ENCODE measurements around the gene CLNK. TPM values are rescaled to one million over a fixed set of nuclear protein-coding genes. Genes with fewer than 3 reads are reported as not detected.

Gene CLNK
- total RNA-seq, 5 donors from 2014 or later (not counting 1 experiment from before 2014, with no cell fraction given): 0.07 to 0.39 (median 0.20) TPM

DNA sequence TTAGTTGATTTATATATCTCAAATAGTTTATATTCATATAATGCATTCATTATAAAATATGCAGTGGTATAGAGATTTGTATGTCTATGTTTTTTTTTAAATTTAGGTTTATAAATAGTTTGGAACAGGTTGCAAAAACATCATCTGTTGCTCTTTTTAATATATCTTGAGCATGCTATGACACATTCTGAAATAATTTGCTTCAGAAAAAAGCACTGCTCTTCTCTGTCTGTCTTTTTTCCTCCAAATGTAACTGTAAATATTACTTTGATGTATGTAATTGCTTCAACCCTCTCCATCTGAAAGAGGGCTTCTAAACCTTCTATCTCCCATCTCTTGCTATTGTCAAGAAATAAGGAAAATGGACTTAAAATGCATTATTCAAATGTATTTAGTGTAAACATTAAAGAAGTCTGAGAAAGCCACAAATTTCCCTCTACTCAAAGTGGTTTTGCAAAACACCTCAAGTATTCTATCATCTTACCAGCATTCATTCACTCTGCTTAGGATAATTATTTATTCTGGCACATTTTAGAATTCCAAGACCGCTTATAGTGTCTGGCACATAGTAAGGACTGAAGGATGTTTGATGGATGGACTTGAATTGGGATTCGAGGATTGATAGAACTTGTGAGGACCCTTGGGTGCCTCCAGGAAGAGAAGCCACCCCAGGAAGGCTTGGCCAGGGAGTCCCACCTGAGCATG lies 87.8 kb downstream of the CLNK start:
- no peaks in the 10 kb centered on the region for H3K36me3 Mint-ChIP-seq
- POLR2A ChIA-PET: no interaction called here
- H3K9me3 Mint-ChIP-seq: no peaks in the 10 kb centered on the region
- H3K4me3 Mint-ChIP-seq: no peak overlapping the region
- Histone ChIP-seq H3K4me3 (ENCODE audit: control insufficient read depth in 1 of 2, extremely low read depth in 1 of 2, low read length in 1 of 2) (no peak overlapping the region), H3K27ac (ENCODE audit: low read length) (no peak overlapping the region), H3K36me3 (ENCODE audit: control insufficient read depth in 2 of 2, extremely low read depth in 1 of 2, insufficient read depth in 1 of 2, low read length in 1 of 2) (no peaks in the 10 kb centered on the region), H3K4me1 (ENCODE audit: control insufficient read depth in 1 of 2, extremely low read depth in 1 of 2, insufficient read depth in 2 of 2, low read length in 2 of 2) (no peaks in the 10 kb centered on the region), H3K9me3 (no peaks in the 10 kb centered on the region), H3K27me3 (replicated peaks in 1 of 2; ENCODE audit: control insufficient read depth in 2 of 2, extremely low read depth in 1 of 2, insufficient read depth in 2 of 2, low read length in 1 of 2) (no peaks in the 10 kb centered on the region)
- 74% methylated on average over 2 of the region's 2 CpGs for WGBS (ENCODE audit: insufficient coverage)
- H3K4me1 Mint-ChIP-seq: no peaks in the 10 kb centered on the region
- DNase-seq (no peak), ATAC-seq (replicated peaks in 1 of 4) (no peak)
- H3K27ac Mint-ChIP-seq: no peak overlapping the region
- no peaks in the 10 kb centered on the region for H3K27me3 Mint-ChIP-seq
- CTCF ChIA-PET: no interaction called here

DNA sequence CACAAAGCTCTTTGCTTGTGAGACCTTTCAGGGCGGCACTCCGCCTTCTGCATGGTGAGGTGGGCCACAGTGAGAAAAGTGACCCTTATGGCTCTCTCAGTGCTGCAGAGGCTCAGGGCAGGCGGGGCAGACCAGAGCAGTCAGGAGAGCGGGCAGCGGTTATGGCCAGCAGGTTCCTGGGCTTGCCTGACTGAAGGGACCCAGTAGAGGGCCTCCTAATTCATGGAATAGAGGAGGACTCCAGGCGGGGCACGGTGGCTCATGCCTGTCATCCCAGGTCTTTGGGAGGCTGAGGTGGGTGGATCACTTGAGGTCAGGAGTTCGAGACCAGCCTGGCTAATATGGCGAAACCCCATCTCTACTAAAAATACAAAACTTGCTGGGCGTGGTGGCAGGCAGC lies 91.4 kb downstream of the CLNK start:
- no peaks in the 10 kb centered on the region for H3K36me3 ChIP-seq (ENCODE audit: control insufficient read depth in 2 of 2, extremely low read depth in 1 of 2, insufficient read depth in 1 of 2, low read length in 1 of 2)
- Mint-ChIP-seq H3K9me3 (no peaks in the 10 kb centered on the region), H3K27ac (no peak overlapping the region), H3K4me1 (peaks cover 23 to 26% (median 25%) of the 10 kb centered on the region in 3 donors), H3K4me3 (no peak overlapping the region), H3K27me3 (peaks cover 0 to 2% of the 10 kb centered on the region in 2 donors), H3K36me3 (no peaks in the 10 kb centered on the region)
- CTCF ChIA-PET: no interaction called here
- ATAC-seq (replicated peaks in 1 of 4) (no peak), DNase-seq (no peak)
- H3K27me3 ChIP-seq (replicated peaks in 1 of 2; ENCODE audit: control insufficient read depth in 2 of 2, extremely low read depth in 1 of 2, insufficient read depth in 2 of 2, low read length in 1 of 2): no peaks in the 10 kb centered on the region
- peaks cover 14 to 18% of the 10 kb centered on the region in 2 experiments for H3K4me1 ChIP-seq (ENCODE audit: control insufficient read depth in 1 of 2, extremely low read depth in 1 of 2, insufficient read depth in 2 of 2, low read length in 2 of 2)
- H3K9me3 ChIP-seq: no peaks in the 10 kb centered on the region
- no peak overlapping the region for H3K4me3 ChIP-seq (ENCODE audit: control insufficient read depth in 1 of 2, extremely low read depth in 1 of 2, low read length in 1 of 2)
- POLR2A ChIA-PET: no interaction called here
- no peak overlapping the region for H3K27ac ChIP-seq (ENCODE audit: low read length)
- WGBS (ENCODE audit: insufficient coverage): 92% methylated on average over 4 of the region's 10 CpGs

DNA sequence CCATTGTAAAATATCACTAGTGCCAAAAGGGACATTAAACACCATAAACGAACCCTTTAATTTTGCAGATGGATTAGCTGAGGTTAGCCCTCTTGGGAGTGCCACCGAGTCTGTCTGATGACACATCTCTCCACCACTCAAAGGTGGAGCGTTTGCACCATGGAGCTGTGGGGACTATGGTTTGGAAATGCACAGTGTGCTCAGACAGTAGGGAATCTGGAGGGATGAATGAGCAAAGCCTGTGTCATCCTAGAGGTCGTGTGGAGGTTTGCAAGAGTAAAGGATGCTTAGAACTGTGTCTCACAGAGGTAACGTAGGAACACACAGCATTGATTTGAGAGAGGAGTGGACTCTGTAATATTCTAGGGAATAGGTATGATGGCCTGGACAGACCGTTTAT lies 93.7 kb downstream of the CLNK start:
- H3K27me3 ChIP-seq (replicated peaks in 1 of 2; ENCODE audit: control insufficient read depth in 2 of 2, extremely low read depth in 1 of 2, insufficient read depth in 2 of 2, low read length in 1 of 2): no peaks in the 10 kb centered on the region
- H3K4me1 ChIP-seq (ENCODE audit: control insufficient read depth in 1 of 2, extremely low read depth in 1 of 2, insufficient read depth in 2 of 2, low read length in 2 of 2): peaks cover 19 to 30% of the 10 kb centered on the region in 2 experiments
- no peak overlapping the region for H3K27ac ChIP-seq (ENCODE audit: low read length)
- no peaks in the 10 kb centered on the region for H3K36me3 ChIP-seq (ENCODE audit: control insufficient read depth in 2 of 2, extremely low read depth in 1 of 2, insufficient read depth in 1 of 2, low read length in 1 of 2)
- no peaks in the 10 kb centered on the region for H3K9me3 Mint-ChIP-seq
- no peaks in the 10 kb centered on the region for H3K36me3 Mint-ChIP-seq
- H3K27me3 Mint-ChIP-seq: peaks cover 0 to 2% of the 10 kb centered on the region in 2 donors
- ATAC-seq (replicated peaks in 1 of 4): no peak
- H3K9me3 ChIP-seq: no peaks in the 10 kb centered on the region
- 80% methylated on average over 1 of the region's 6 CpGs for WGBS (ENCODE audit: insufficient coverage)
- no peak overlapping the region for H3K4me3 ChIP-seq (ENCODE audit: control insufficient read depth in 1 of 2, extremely low read depth in 1 of 2, low read length in 1 of 2)
- ChIA-PET POLR2A (no interaction called here), CTCF (no interaction called here)
- H3K4me3 Mint-ChIP-seq: peak overlapping the region in 1 of 3 donors; percentile 38
- no peak overlapping the region for H3K27ac Mint-ChIP-seq
- H3K4me1 Mint-ChIP-seq: peaks cover 30 to 35% (median 33%) of the 10 kb centered on the region in 3 donors
- no peak for DNase-seq

DNA sequence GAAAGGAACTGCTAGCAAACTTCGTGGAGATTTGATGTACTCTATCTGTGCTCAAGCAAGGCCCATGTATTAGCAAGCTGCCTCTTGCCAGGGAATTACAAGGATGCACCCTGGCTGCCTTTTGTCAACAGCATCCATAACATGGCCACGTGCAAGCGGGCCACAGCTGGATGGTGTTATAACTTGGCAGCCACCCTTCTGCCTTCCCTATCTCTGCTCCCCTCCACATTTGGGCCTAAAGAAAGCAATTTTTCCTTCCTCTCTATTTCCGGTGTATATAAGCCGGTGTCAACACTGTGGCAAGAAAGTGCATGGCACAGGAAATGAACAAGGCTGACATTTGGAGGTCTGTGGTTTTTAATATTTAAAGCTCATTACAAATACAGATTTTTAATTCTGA lies 94.8 kb downstream of the CLNK start:
- ChIA-PET POLR2A (no interaction called here), CTCF (interaction anchor here in 1 of 2 donors (0.6 kb wide), 1 partner anchor 74 kb away, joined by 5 read pairs; no protein-coding TSS in a partner anchor)
- Mint-ChIP-seq H3K27me3 (peaks cover 0 to 2% of the 10 kb centered on the region in 2 donors), H3K4me3 (peak overlapping the region in 1 of 3 donors; percentile 38), H3K36me3 (no peaks in the 10 kb centered on the region), H3K4me1 (peaks cover 30 to 36% (median 33%) of the 10 kb centered on the region in 3 donors), H3K9me3 (no peaks in the 10 kb centered on the region), H3K27ac (peak overlapping the region in 1 of 2 donors; percentile 24)
- no peaks in the 10 kb centered on the region for H3K36me3 ChIP-seq (ENCODE audit: control insufficient read depth in 2 of 2, extremely low read depth in 1 of 2, insufficient read depth in 1 of 2, low read length in 1 of 2)
- no peak overlapping the region for H3K4me3 ChIP-seq (ENCODE audit: control insufficient read depth in 1 of 2, extremely low read depth in 1 of 2, low read length in 1 of 2)
- no peaks in the 10 kb centered on the region for H3K9me3 ChIP-seq
- 14% methylated on average over 1 of the region's 5 CpGs for WGBS (ENCODE audit: insufficient coverage)
- no peak overlapping the region for H3K27ac ChIP-seq (ENCODE audit: low read length)
- H3K4me1 ChIP-seq (ENCODE audit: control insufficient read depth in 1 of 2, extremely low read depth in 1 of 2, insufficient read depth in 2 of 2, low read length in 2 of 2): peaks cover 19 to 30% of the 10 kb centered on the region in 2 experiments
- DNase-seq (peak in 2 of 35 experiments; percentile 4 to 13), ATAC-seq (replicated peaks in 1 of 4) (peak in 3 of 4 experiments; percentile 30 to 63 (median 37))
- no peaks in the 10 kb centered on the region for H3K27me3 ChIP-seq (replicated peaks in 1 of 2; ENCODE audit: control insufficient read depth in 2 of 2, extremely low read depth in 1 of 2, insufficient read depth in 2 of 2, low read length in 1 of 2)

DNA sequence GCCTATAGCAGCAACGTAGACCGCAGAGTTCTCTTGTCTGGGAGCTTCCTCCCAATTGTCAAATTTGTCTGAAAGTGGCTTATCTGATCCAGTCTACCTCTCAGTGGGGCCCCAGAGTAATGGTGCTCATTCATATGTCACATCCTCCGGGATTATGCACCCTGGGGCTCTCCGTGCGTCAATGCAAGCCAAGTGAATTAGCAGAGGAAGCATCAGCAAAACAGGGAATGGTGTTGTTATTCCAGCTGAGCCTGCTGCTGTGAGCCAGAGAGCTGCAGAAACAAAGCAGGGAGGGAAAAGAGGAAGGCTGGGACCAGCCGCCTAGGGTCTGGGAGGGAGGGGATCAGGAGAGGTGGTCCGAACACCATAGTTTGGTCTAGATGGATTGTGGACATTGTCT lies 95.2 kb downstream of the CLNK start:
- peaks cover 34 to 41% (median 34%) of the 10 kb centered on the region in 3 donors for H3K4me1 Mint-ChIP-seq
- POLR2A ChIA-PET: interaction anchor here in 1 of 2 donors (0.6 kb wide), 1 partner anchor 889 kb away, joined by 4 read pairs; no protein-coding TSS in a partner anchor

DNA sequence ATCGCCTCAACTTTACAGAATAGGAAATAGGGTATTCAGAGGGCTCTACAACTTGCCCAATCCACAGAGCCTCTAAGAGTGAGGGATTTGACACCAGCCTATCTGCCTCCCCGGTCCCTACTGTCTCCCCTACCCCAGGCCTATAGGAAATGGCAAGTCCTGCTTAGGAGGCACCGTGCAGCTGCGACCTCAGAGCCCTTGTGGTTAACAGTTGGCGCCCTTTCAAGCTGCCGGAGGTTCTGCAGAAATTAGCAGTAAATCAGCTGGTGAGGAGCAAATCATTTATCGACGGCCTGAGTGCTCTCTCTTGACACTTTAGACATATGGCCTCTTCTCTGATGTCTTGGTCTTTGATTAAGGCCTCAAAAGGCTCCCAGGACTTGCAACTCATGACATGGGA lies 96.9 kb downstream of the CLNK start:
- Histone ChIP-seq H3K27me3 (replicated peaks in 1 of 2; ENCODE audit: control insufficient read depth in 2 of 2, extremely low read depth in 1 of 2, insufficient read depth in 2 of 2, low read length in 1 of 2) (no peaks in the 10 kb centered on the region), H3K9me3 (no peaks in the 10 kb centered on the region), H3K4me3 (ENCODE audit: control insufficient read depth in 1 of 2, extremely low read depth in 1 of 2, low read length in 1 of 2) (no peak overlapping the region), H3K4me1 (ENCODE audit: control insufficient read depth in 1 of 2, extremely low read depth in 1 of 2, insufficient read depth in 2 of 2, low read length in 2 of 2) (peaks cover 19 to 30% of the 10 kb centered on the region in 2 experiments), H3K27ac (ENCODE audit: low read length) (no peak overlapping the region), H3K36me3 (ENCODE audit: control insufficient read depth in 2 of 2, extremely low read depth in 1 of 2, insufficient read depth in 1 of 2, low read length in 1 of 2) (no peaks in the 10 kb centered on the region)
- Mint-ChIP-seq H3K27me3 (peaks cover 0 to 3% of the 10 kb centered on the region in 2 donors), H3K36me3 (no peaks in the 10 kb centered on the region), H3K27ac (peak overlapping the region in 1 of 2 donors; percentile 34), H3K4me1 (peaks cover 41 to 45% (median 44%) of the 10 kb centered on the region in 3 donors), H3K4me3 (peak overlapping the region in 1 of 3 donors; percentile 64), H3K9me3 (no peaks in the 10 kb centered on the region)
- WGBS (ENCODE audit: insufficient coverage): 13% methylated on average over 3 of the region's 8 CpGs
- ChIA-PET CTCF (no interaction called here), POLR2A (no interaction called here)
- peak in 3 of 4 experiments; percentile 58 to 84 (median 60) for ATAC-seq (replicated peaks in 1 of 4)
- peak in 31 of 35 experiments; percentile 2 to 52 (median 22) for DNase-seq

More for the DNA sequence above, 95.2 kb downstream of the CLNK start:
- H3K27ac Mint-ChIP-seq: no peak overlapping the region
- Histone ChIP-seq H3K27ac (ENCODE audit: low read length) (no peak overlapping the region), H3K4me1 (ENCODE audit: control insufficient read depth in 1 of 2, extremely low read depth in 1 of 2, insufficient read depth in 2 of 2, low read length in 2 of 2) (peaks cover 19 to 30% of the 10 kb centered on the region in 2 experiments), H3K36me3 (ENCODE audit: control insufficient read depth in 2 of 2, extremely low read depth in 1 of 2, insufficient read depth in 1 of 2, low read length in 1 of 2) (no peaks in the 10 kb centered on the region), H3K4me3 (ENCODE audit: control insufficient read depth in 1 of 2, extremely low read depth in 1 of 2, low read length in 1 of 2) (no peak overlapping the region), H3K9me3 (no peaks in the 10 kb centered on the region), H3K27me3 (replicated peaks in 1 of 2; ENCODE audit: control insufficient read depth in 2 of 2, extremely low read depth in 1 of 2, insufficient read depth in 2 of 2, low read length in 1 of 2) (no peaks in the 10 kb centered on the region)
- 95% methylated on average over 7 of the region's 7 CpGs for WGBS (ENCODE audit: insufficient coverage)
- H3K4me3 Mint-ChIP-seq: peak overlapping the region in 1 of 3 donors; percentile 38
- no peaks in the 10 kb centered on the region for H3K36me3 Mint-ChIP-seq
- no peaks in the 10 kb centered on the region for H3K9me3 Mint-ChIP-seq
- ATAC-seq (replicated peaks in 1 of 4) (no peak), DNase-seq (no peak)
- H3K27me3 Mint-ChIP-seq: peaks cover 0 to 2% of the 10 kb centered on the region in 2 donors
- CTCF ChIA-PET: no interaction called here
